ENCODE data around the gene FGD5.

Gene FGD5

GRCh38 chr3:14845180-14845579 lies 26.4 kb downstream of the FGD5 start:
- in situ Hi-C loops (cut with HindIII; ENCODE audit: low sequenced_read_pairs), result no loop called here

- in situ Hi-C loops (cut with HindIII; ENCODE audit: low sequenced_read_pairs), result no loop called here
These were observed 27.1 kb downstream of the FGD5 start for GRCh38 chr3:14845826-14846225.

- in situ Hi-C loops (cut with HindIII; ENCODE audit: low sequenced_read_pairs), result no loop called here
These were observed 27.6 kb downstream of the FGD5 start for GRCh38 chr3:14846226-14846880.

GRCh38 chr3:14847613-14848541 lies 29.1 kb downstream of the FGD5 start:
- in situ Hi-C loops (cut with HindIII; ENCODE audit: low sequenced_read_pairs), result no loop called here

GRCh38 chr3:14848906-14849305 lies 30.1 kb downstream of the FGD5 start:
- in situ Hi-C loops (cut with HindIII; ENCODE audit: low sequenced_read_pairs), result no loop called here

- in situ Hi-C loops (cut with HindIII; ENCODE audit: low sequenced_read_pairs), result no loop called here
These were observed 31.0 kb downstream of the FGD5 start for GRCh38 chr3:14849638-14850230.

- in situ Hi-C loops (cut with HindIII; ENCODE audit: low sequenced_read_pairs), result no loop called here
These were observed 33.4 kb downstream of the FGD5 start for GRCh38 chr3:14852058-14852594.

- in situ Hi-C loops (cut with HindIII; ENCODE audit: low sequenced_read_pairs), result no loop called here
These were observed 34.0 kb downstream of the FGD5 start for GRCh38 chr3:14852717-14853116.

- in situ Hi-C loops (cut with HindIII; ENCODE audit: low sequenced_read_pairs), result no loop called here
These were observed 34.6 kb downstream of the FGD5 start for GRCh38 chr3:14853271-14853951.

- in situ Hi-C loops (cut with HindIII; ENCODE audit: low sequenced_read_pairs), result no loop called here
These were observed 38.7 kb downstream of the FGD5 start for GRCh38 chr3:14857506-14857905.

- in situ Hi-C loops (cut with HindIII; ENCODE audit: low sequenced_read_pairs), result no loop called here
These were observed 39.3 kb downstream of the FGD5 start for GRCh38 chr3:14858105-14858504.

- in situ Hi-C loops (cut with HindIII; ENCODE audit: low sequenced_read_pairs), result loop anchor here (5.0 kb wide), 1 partner anchor 67 kb away; no protein-coding TSS in a partner anchor
These were observed 41.1 kb downstream of the FGD5 start for GRCh38 chr3:14859880-14860279.

- in situ Hi-C loops (cut with HindIII; ENCODE audit: low sequenced_read_pairs), result loop anchor here (5.0 kb wide), 1 partner anchor 66 kb away; no protein-coding TSS in a partner anchor
These were observed 42.3 kb downstream of the FGD5 start for GRCh38 chr3:14861031-14861430.

- in situ Hi-C loops (cut with HindIII; ENCODE audit: low sequenced_read_pairs), result loop anchor here (5.0 kb wide), 1 partner anchor 66 kb away; no protein-coding TSS in a partner anchor
These were observed 42.9 kb downstream of the FGD5 start for GRCh38 chr3:14861446-14862302.

- in situ Hi-C loops (cut with HindIII; ENCODE audit: low sequenced_read_pairs), result loop anchor here (5.0 kb wide), 1 partner anchor 65 kb away; no protein-coding TSS in a partner anchor
These were observed 43.5 kb downstream of the FGD5 start for GRCh38 chr3:14862303-14862660.

- in situ Hi-C loops (cut with HindIII; ENCODE audit: low sequenced_read_pairs), result loop anchor here (5.0 kb wide), 1 partner anchor 65 kb away; no protein-coding TSS in a partner anchor
These were observed 44.0 kb downstream of the FGD5 start for GRCh38 chr3:14862661-14863230.

- in situ Hi-C loops (cut with HindIII; ENCODE audit: low sequenced_read_pairs), result loop anchor here (5.0 kb wide), 1 partner anchor 64 kb away; no protein-coding TSS in a partner anchor
These were observed 44.8 kb downstream of the FGD5 start for GRCh38 chr3:14863333-14864100.

- in situ Hi-C loops (cut with HindIII; ENCODE audit: low sequenced_read_pairs), result loop anchor here (5.0 kb wide), 1 partner anchor 63 kb away; no protein-coding TSS in a partner anchor
These were observed 45.4 kb downstream of the FGD5 start for GRCh38 chr3:14864131-14864530.
